Hepatocyte (in vitro differentiated cells): Measurements from ENCODE around the gene KIFC3.

Source experiments
- CTCF ChIP-seq: fragments of 200-600 bp; sonication (generic); IDR thresholded peaks from 2 replicates; pipeline ENCODE4 v1.5.1; 2016; ENCODE audit warnings: antibody characterized with exemption, mild to moderate bottlenecking; ENCODE audit not compliant: poor library complexity
- EZH2 ChIP-seq: fragments of 200-600 bp; sonication (generic); IDR thresholded peaks from 2 replicates; pipeline ENCODE4 v1.6.1; 2016; ENCODE audit warnings: antibody characterized with exemption, mild to moderate bottlenecking, borderline replicate concordance
- EZH2phosphoT487 ChIP-seq: fragments of 200-600 bp; sonication (generic); IDR thresholded peaks from one replicate; pipeline ENCODE4 v1.6.1; 2018; ENCODE audit warnings: antibody characterized with exemption, mild to moderate bottlenecking, low read depth, moderate library complexity; ENCODE audit not compliant: unreplicated experiment, severe bottlenecking

- TF ChIP-seq EZH2 (no peak), CTCF (no peak), EZH2phosphoT487 (no peak)
Observed at GRCh38 chr16:57815987-57816745, 13.9 kb upstream of the KIFC3 start.
